Testis (tissue), 3 donors: ENCODE data around the gene IFT27. TPM values are rescaled to one million over a fixed set of nuclear protein-coding genes. Genes with fewer than 3 reads are reported as not detected.

Source experiments
- DNase-seq: peaks from one replicate; pipeline ENCODE4 v3.0.0-alpha.2; 2019
- H3K27ac ChIP-seq, 2 donors: fragments of 200-600 bp; sonication (generic); one replicate each; pipeline ENCODE4 v1.5.1; 2019
- H3K27me3 ChIP-seq: fragments of 200-600 bp; sonication (generic); one replicate; pipeline ENCODE4 v1.5.1; 2019
- H3K36me3 ChIP-seq: fragments of 200-600 bp; sonication (generic); one replicate; pipeline ENCODE4 v1.5.1; 2017; ENCODE audit warnings: low read depth; ENCODE audit errors: missing control alignments
- H3K4me1 ChIP-seq: fragments of 200-600 bp; sonication (generic); one replicate; pipeline ENCODE4 v1.5.1; 2019
- H3K4me3 ChIP-seq, 2 donors: fragments of 200-600 bp; sonication (generic); one replicate each; pipeline ENCODE4 v1.5.1; 2017 to 2019
- H3K9me3 ChIP-seq: fragments of 200-600 bp; sonication (generic); one replicate; pipeline ENCODE4 v1.5.1; 2017
- CTCF ChIP-seq, 3 experiments: fragments of 450-650 bp in 2 of 3; fragments of 200-600 bp in 1 of 3; sonication (generic) in 1 of 3; IDR thresholded peaks; one replicate each; pipeline ENCODE4 v1.5.1; 2016 to 2019; ENCODE audit warnings: antibody characterized with exemption in 3 of 3, mild to moderate bottlenecking in 2 of 3, moderate library complexity in 1 of 3
- POLR2A ChIP-seq: fragments of 450-650 bp; IDR thresholded peaks from one replicate; pipeline ENCODE4 v1.6.1; 2017; ENCODE audit warnings: antibody characterized with exemption, mild to moderate bottlenecking, moderate library complexity
- WGBS, 2 donors: methylation state at CpG; one replicate each; pipeline ENCODE4 v1.1.5; 2018; 5-methylcytosine and 5-hydroxymethylcytosine counted together
- intact Hi-C: fragments of 100-400 bp; cut with DNase I; formaldehyde crosslinking; loops from one replicate; pipeline ENCODE4 v1.15.1; 2023; ENCODE audit warnings: low total_unique reads
- polyA plus RNA-seq: library from polyadenylated mRNA; stranded (reverse); fragments of 350-450 nt; fragmentation: Illumina TruSeq; extraction: RNeasy Lipid Tissue Mini Kit (QIAGEN cat#74804); gene quantifications from one replicate; pipeline ENCODE4 v1.2.3, GENCODE V29; 2014; ENCODE audit warnings: low read depth, low replicate concordance; ENCODE audit not compliant: insufficient read depth
- total RNA-seq, 2 donors: library from RNA; depleted of rRNA; stranded (reverse); fragments of >200 nt; gene quantifications; one replicate each; pipeline ENCODE4 v1.2.3, GENCODE V29; 2016

IFT27 gene
- total and polyA plus RNA-seq, 3 donors from 2014 or later = 28.2 to 56.3 (median 32.4) TPM

GRCh38 chr22:36769541-36770512 is 6.1 kb downstream of the IFT27 start:
- H3K9me3 ChIP-seq = no peaks in the 10 kb centered on the region
- H3K27ac ChIP-seq = no peak overlapping the region
- intact Hi-C loops = no loop called here
- H3K27me3 ChIP-seq = no peaks in the 10 kb centered on the region
- 71 to 79% methylated on average over 23 of the region's 23 CpGs for WGBS, 2 donors
- no peaks in the 10 kb centered on the region for H3K36me3 ChIP-seq
- DNase-seq = no peak
- no peaks in the 10 kb centered on the region for H3K4me1 ChIP-seq
- H3K4me3 ChIP-seq = no peak overlapping the region
- TF ChIP-seq POLR2A = no peak
- no peak for TF ChIP-seq CTCF (IDR thresholded peaks at IDR 0.05)

- TF ChIP-seq POLR2A (no peak), CTCF (IDR thresholded peaks at IDR 0.05) (no peak)
- Histone ChIP-seq H3K36me3 (no peaks in the 10 kb centered on the region), H3K4me1 (no peaks in the 10 kb centered on the region), H3K4me3 (no peak overlapping the region), H3K9me3 (no peaks in the 10 kb centered on the region), H3K27me3 (no peaks in the 10 kb centered on the region), H3K27ac (no peak overlapping the region)
- WGBS, 2 donors = 93 to 94% methylated on average over 13 of the region's 13 CpGs
- intact Hi-C loops = no loop called here
- DNase-seq = no peak
Observed at GRCh38 chr22:36768616-36769015, 7.3 kb downstream of the IFT27 start.

GRCh38 chr22:36768141-36768540 is 7.8 kb downstream of the IFT27 start:
- intact Hi-C loops = no loop called here
- H3K4me3 ChIP-seq = no peak overlapping the region
- no peaks in the 10 kb centered on the region for H3K27me3 ChIP-seq
- no peak for DNase-seq
- TF ChIP-seq CTCF (IDR thresholded peaks at IDR 0.05) = no peak
- no peak for TF ChIP-seq POLR2A
- H3K4me1 ChIP-seq = no peaks in the 10 kb centered on the region
- H3K9me3 ChIP-seq = no peaks in the 10 kb centered on the region
- WGBS, 2 donors = 97 to 98% methylated on average over 5 of the region's 5 CpGs
- no peak overlapping the region for H3K27ac ChIP-seq
- no peaks in the 10 kb centered on the region for H3K36me3 ChIP-seq

GRCh38 chr22:36767035-36767775 is 8.7 kb downstream of the IFT27 start:
- no peaks in the 10 kb centered on the region for H3K9me3 ChIP-seq
- no peak for DNase-seq
- H3K4me1 ChIP-seq = no peaks in the 10 kb centered on the region
- TF ChIP-seq CTCF (IDR thresholded peaks at IDR 0.05) (no peak), POLR2A (no peak)
- no peak overlapping the region for H3K4me3 ChIP-seq
- H3K36me3 ChIP-seq = no peaks in the 10 kb centered on the region
- 90 to 96% methylated on average over 7 to 10 of the region's 10 CpGs for WGBS, 2 donors
- no peaks in the 10 kb centered on the region for H3K27me3 ChIP-seq
- intact Hi-C loops = no loop called here
- no peak overlapping the region for H3K27ac ChIP-seq
